NCI-H748 (cell line): Measurements from ENCODE around the gene NEDD4.
"Not testable (repeated sequence)": the region's sequence is repeated elsewhere in the genome, so short reads cannot be mapped to it uniquely, and the experiment has no call there.

ENCODE experiments used
- DNase-seq: peaks from one replicate; lab custom pipeline; 2025; ENCODE audit not compliant: unreplicated experiment; lab: John Stamatoyannopoulos, UW

NEDD4 gene

GRCh38 chr15:55993111-55993803, at the start of gene NEDD4:
NEDD4 (minus strand) TSS chr15:55993612; CDS start chr15:55993555, 57 bp downstream.
- peak; percentile 79 for DNase-seq

GRCh38 chr15:56042498-56042897, 49.1 kb upstream of the NEDD4 start:
- DNase-seq, result no peak

- DNase-seq, result no peak
Measured at GRCh38 chr15:56042031-56042430, 48.6 kb upstream of the NEDD4 start.

- DNase-seq, result peak; percentile 67
Measured at GRCh38 chr15:56040081-56041035, 46.9 kb upstream of the NEDD4 start.

- DNase-seq, result no peak
Measured at GRCh38 chr15:56038707-56039106, 45.3 kb upstream of the NEDD4 start.

GRCh38 chr15:56038015-56038414, 44.6 kb upstream of the NEDD4 start:
- DNase-seq, result no peak

GRCh38 chr15:56036546-56037067, 43.2 kb upstream of the NEDD4 start:
- no peak for DNase-seq

GRCh38 chr15:56035166-56035565, 41.8 kb upstream of the NEDD4 start:
- DNase-seq, result no peak

- DNase-seq, result no peak
Measured at GRCh38 chr15:56034514-56034913, 41.1 kb upstream of the NEDD4 start.

GRCh38 chr15:56032373-56032772, 39.0 kb upstream of the NEDD4 start:
- no peak for DNase-seq

GRCh38 chr15:56031836-56032235, 38.4 kb upstream of the NEDD4 start:
- no peak for DNase-seq

GRCh38 chr15:56031402-56031801, 38.0 kb upstream of the NEDD4 start:
- peak; percentile 23 for DNase-seq

GRCh38 chr15:56028430-56028829, 35.0 kb upstream of the NEDD4 start:
- no peak for DNase-seq

GRCh38 chr15:56023160-56023559, 29.7 kb upstream of the NEDD4 start:
- DNase-seq, result not testable (repeated sequence)

- no peak for DNase-seq
Measured at GRCh38 chr15:56019819-56020486, 26.5 kb upstream of the NEDD4 start.

GRCh38 chr15:56019060-56019793, 25.8 kb upstream of the NEDD4 start:
- no peak for DNase-seq

GRCh38 chr15:56017920-56018319, 24.5 kb upstream of the NEDD4 start:
- no peak for DNase-seq

GRCh38 chr15:56017511-56017910, 24.1 kb upstream of the NEDD4 start:
- no peak for DNase-seq

- no peak for DNase-seq
Measured at GRCh38 chr15:56016281-56016680, 22.9 kb upstream of the NEDD4 start.

GRCh38 chr15:56014677-56015076, 21.3 kb upstream of the NEDD4 start:
- no peak for DNase-seq

GRCh38 chr15:56007053-56007452, 13.6 kb upstream of the NEDD4 start:
- DNase-seq, result peak; percentile 25
